Superior temporal gyrus (tissue), 1 donor: Measurements from ENCODE around the gene PDE4B.

Experiments
- DNase-seq: peaks from one replicate; pipeline ENCODE4 v3.0.0-alpha.2; 2016; ENCODE audit errors: extremely low spot score

PDE4B gene

GRCh38 chr1:66239834-66240233 lies 447.1 kb downstream of the PDE4B start:
- no peak for DNase-seq

GRCh38 chr1:66240491-66241484 lies 448.1 kb downstream of the PDE4B start:
- peak; percentile 62 for DNase-seq

- DNase-seq, result peak; percentile 98
Observed at GRCh38 chr1:66242646-66243547, 450.2 kb downstream of the PDE4B start.

GRCh38 chr1:66243548-66244130 lies 450.9 kb downstream of the PDE4B start:
- no peak for DNase-seq

- DNase-seq, result peak; percentile 91
Observed at GRCh38 chr1:66244429-66244828, 451.7 kb downstream of the PDE4B start.

GRCh38 chr1:66245691-66246090 lies 453.0 kb downstream of the PDE4B start:
- no peak for DNase-seq

- DNase-seq, result no peak
Observed at GRCh38 chr1:66246351-66247269, 453.9 kb downstream of the PDE4B start.

- DNase-seq, result no peak
Observed at GRCh38 chr1:66247415-66248208, 454.9 kb downstream of the PDE4B start.

- no peak for DNase-seq
Observed at GRCh38 chr1:66248257-66248656, 455.6 kb downstream of the PDE4B start.

GRCh38 chr1:66248746-66249145 lies 456.1 kb downstream of the PDE4B start:
- no peak for DNase-seq

GRCh38 chr1:66250075-66250474 lies 457.4 kb downstream of the PDE4B start:
- no peak for DNase-seq

- DNase-seq, result no peak
Observed at GRCh38 chr1:66250478-66250877, 457.8 kb downstream of the PDE4B start.

- no peak for DNase-seq
Observed at GRCh38 chr1:66251546-66251945, 458.9 kb downstream of the PDE4B start.

GRCh38 chr1:66253330-66253921 lies 460.7 kb downstream of the PDE4B start:
- peak; percentile 95 for DNase-seq

- DNase-seq, result no peak
Observed at GRCh38 chr1:66254785-66255184, 462.1 kb downstream of the PDE4B start.

- no peak for DNase-seq
Observed at GRCh38 chr1:66256629-66257572, 464.2 kb downstream of the PDE4B start.

- DNase-seq, result no peak
Observed at GRCh38 chr1:66258404-66259105, 465.9 kb downstream of the PDE4B start.

- DNase-seq, result no peak
Observed at GRCh38 chr1:66261364-66261763, 468.7 kb downstream of the PDE4B start.
